ENCODE results near the gene ZNF81. TPM values are rescaled to one million over a fixed set of nuclear protein-coding genes. Genes with fewer than 3 reads are reported as not detected.

Gene ZNF81
- total and polyA plus RNA-seq, 2 experiments from 2014 or later, result 6.1 to 8.9 TPM

- Mint-ChIP-seq H3K36me3 (ENCODE audit: low read depth) (peaks cover 61% of the 10 kb centered on the region), H3K4me1 (peaks cover 7% of the 10 kb centered on the region), H3K27ac (no peak overlapping the region), H3K4me3 (no peak overlapping the region), H3K27me3 (ENCODE audit: insufficient read depth, low read depth, poor library complexity) (no peaks in the 10 kb centered on the region), H3K9me3 (peaks cover 23% of the 10 kb centered on the region)
- H3K79me2 ChIP-seq (replicated peaks; ENCODE audit: insufficient read depth), result no peaks in the 10 kb centered on the region
- no peak for ATAC-seq
- no peaks in the 10 kb centered on the region for H3F3A ChIP-seq (replicated peaks; ENCODE audit: low read depth)
- H3K9me2 ChIP-seq (ENCODE audit: insufficient read depth), result no peaks in the 10 kb centered on the region
- H3K36me3 ChIP-seq (ENCODE audit: insufficient read depth), result no peaks in the 10 kb centered on the region
- peaks cover 10% of the 10 kb centered on the region for H3K4me1 ChIP-seq (ENCODE audit: insufficient read depth)
- H4K20me1 ChIP-seq (replicated peaks; ENCODE audit: insufficient read depth), result no peaks in the 10 kb centered on the region
- no peak overlapping the region for H3K4me2 ChIP-seq
- no peak overlapping the region for H3K4me3 ChIP-seq
- no peak overlapping the region for H3K27ac ChIP-seq (ENCODE audit: low read depth)
- TF ChIP-seq ZNF462 (CRISPR knock-in tag; IDR thresholded peaks at IDR 0.05), result no peak
- TF ChIP-seq STAT1 (IDR thresholded peaks at IDR 0.05; ENCODE audit: unreplicated experiment), result no peak
- no peak for TF ChIP-seq JUNB (IDR thresholded peaks at IDR 0.05; ENCODE audit: unreplicated experiment)
- TF ChIP-seq ETS1 (IDR thresholded peaks at IDR 0.05), result no peak
- TF ChIP-seq CREB1 (CRISPR knock-in tag; IDR thresholded peaks at IDR 0.05; ENCODE audit: low read depth), result no peak
- no peak for TF ChIP-seq EZH2 (IDR thresholded peaks at IDR 0.05; ENCODE audit: low read depth, unreplicated experiment)
- TF ChIP-seq POLR2AphosphoS5 (IDR thresholded peaks at IDR 0.05; ENCODE audit: low read depth), result no peak
- TF ChIP-seq EZH2phosphoT487 (IDR thresholded peaks at IDR 0.05; ENCODE audit: unreplicated experiment), result no peak
- TF ChIP-seq ZNF331 (CRISPR knock-in tag; IDR thresholded peaks at IDR 0.05; ENCODE audit: low read depth), result no peak
- TF ChIP-seq ZNF114 (CRISPR knock-in tag; IDR thresholded peaks at IDR 0.05), result no peak
- no peak for TF ChIP-seq CTCF (conservative IDR thresholded peaks at IDR 0.05; ENCODE audit: low read depth in 2 of 2)
- DNase-seq (ENCODE audit: low spot score), result no peak
- H2AFZ ChIP-seq, result no peak overlapping the region
- no peaks in the 10 kb centered on the region for H3K27me3 ChIP-seq (ENCODE audit: insufficient read depth)
Measured at GRCh38 chrX:47878198-47878597, 41.5 kb downstream of the ZNF81 start.

Data from GM23338 (cell line).